Heart left ventricle (tissue), 16 donors: ENCODE data around the gene LRIG1. TPM values are rescaled to one million over a fixed set of nuclear protein-coding genes. Genes with fewer than 3 reads are reported as not detected.

Experiments used
- ATAC-seq, 4 donors: fragments of 200-7000 bp; cut with Tn5 transposase; one replicate each; pipeline ENCODE4 v1.9.1; 2020 to 2022; ENCODE audit warnings: moderate library complexity in 4 of 4, mild to moderate bottlenecking in 3 of 4, moderate number of reproducible peaks in 1 of 4
- DNase-seq, 5 donors: peaks; one replicate each; pipeline ENCODE4 v3.0.0-alpha.2; 2020
- H3K27ac ChIP-seq, 12 donors: fragments of 200-600 bp; sonication (generic) in 4 of 12; one replicate each; pipeline versions ENCODE4 v1.5.0 to v1.8.0; 2016 to 2022; ENCODE audit warnings: mild to moderate bottlenecking in 2 of 12
- H3K27me3 ChIP-seq, 9 donors: fragments of 200-600 bp; sonication (generic) in 2 of 9; one replicate each; pipeline versions ENCODE4 v1.5.1 to v1.8.0; 2016 to 2022; ENCODE audit warnings: mild to moderate bottlenecking in 3 of 9
- H3K36me3 ChIP-seq, 9 donors: fragments of 200-600 bp; sonication (generic) in 2 of 9; one replicate each; pipeline versions ENCODE4 v1.5.0 to v1.8.0; 2018 to 2022; ENCODE audit warnings: mild to moderate bottlenecking in 2 of 9
- H3K4me1 ChIP-seq, 12 donors: fragments of 200-600 bp; sonication (generic) in 4 of 12; one replicate each; pipeline versions ENCODE4 v1.5.0 to v1.8.0; 2016 to 2022; ENCODE audit warnings: mild to moderate bottlenecking in 3 of 12
- H3K4me3 ChIP-seq, 12 donors: fragments of 200-600 bp; sonication (generic) in 4 of 12; one replicate each; pipeline versions ENCODE4 v1.5.0 to v1.8.0; 2017 to 2022; ENCODE audit warnings: mild to moderate bottlenecking in 9 of 12, moderate library complexity in 4 of 12
- H3K9me3 ChIP-seq, 12 donors: fragments of 200-600 bp; sonication (generic) in 4 of 12; one replicate each; pipeline versions ENCODE4 v1.5.0 to v1.8.0; 2016 to 2022; ENCODE audit warnings: mild to moderate bottlenecking in 1 of 12
- POLR2A ChIP-seq, 2 donors: fragments of 450-650 bp; IDR thresholded peaks; one replicate each; pipeline ENCODE4 v1.6.1; 2017; ENCODE audit warnings: antibody characterized with exemption in 2 of 2, mild to moderate bottlenecking in 2 of 2, moderate library complexity in 2 of 2
- WGBS, 4 donors: extraction: QIAGEN DNeasy Blood & Tissue Kit in 2 of 4; methylation state at CpG; one replicate each; pipeline versions ENCODE4 v1.1.5 to v1.1.7; 2013 to 2018; 5-methylcytosine and 5-hydroxymethylcytosine counted together
- intact Hi-C, 10 donors: fragments of 100-400 bp; cut with DNase I; formaldehyde crosslinking; loops; one replicate each; pipeline versions ENCODE4 v1.11.1 to v1.14.2; 2022
- polyA plus RNA-seq, 2 donors: library from polyadenylated mRNA; stranded (reverse); fragments of 200-250 nt; gene quantifications; one replicate each; pipeline ENCODE4 v1.2.3, GENCODE V29; 2013
- total RNA-seq, 9 donors: library from RNA; depleted of rRNA in 2 of 9; stranded (reverse); fragments of >200 nt in 2 of 9; fragmentation: NEBNext Ultra II Directional in 3 of 9; extraction: Animal tissue kit (Norgen Biotek cat#: 25700) in 3 of 9; gene quantifications; one replicate each; pipeline versions ENCODE4 v1.1.0 to v1.2.4, GENCODE V29; 2016 to 2023
- TF ChIP-seq, protein P1 (sequence below), 12 donors: fragments of 200-600 bp; sonication (generic) in 4 of 12; IDR thresholded peaks; one replicate each; pipeline versions ENCODE4 v1.5.0 to v1.8.0; 2018 to 2022; ENCODE audit warnings: antibody characterized with exemption in 12 of 12, mild to moderate bottlenecking in 5 of 12
- donor health status: ischemic (EF 13 %, LVEDD 7.1; RV severe dilation, severe dysfunction).
- donor health status: healthy with polysubstance abuse.
- donor health status: DM: no; HTN: yes; CAD: no.
- donor health status: DM: no; HTN: no; CAD: no.
- donor health status: ischemic (EF 25% LVEDD 6.9; RV normal size, moderate dysfunction).
- donor health status: ischemic (EF 25% LVEDD 5.7; RV mildly dilated, moderate dysfunction).
- donor health status: healthy.
- donor health status: DM: yes; HTN: yes; CAD: no.
- donor health status: ischemic (EF 35%, LVEDD 5.7; RV mildly dilated, moderate dysfunction).
- donor health status: nonischemic (EF 11% LVEDD 7.7; RV severe dilation, severe dysfunction).
- donor health status: DM: yes; HTN: yes; CAD: no.
- donor health status: PGD.
- donor health status: ischemic (EF 29% LVEDD 5.4; RV normal size, mild dysfunction).
- donor health status: nonischemic (EF 23%, LVEDD 6.1; RV moderate dilation, normal function).

The LRIG1 gene
- total and polyA plus RNA-seq, 11 donors: 42.3 to 161 (median 88.8) TPM

- intact Hi-C loops: no loop called here
- peaks cover 6 to 76% (median 55%) of the 10 kb centered on the region in 12 donors for H3K4me1 ChIP-seq
- 24 to 33% (median 26%) methylated on average over 13 of the region's 13 CpGs for WGBS, 4 donors
Measured at GRCh38 chr3:66442254-66443117, 58.3 kb downstream of the LRIG1 start.

DNA sequence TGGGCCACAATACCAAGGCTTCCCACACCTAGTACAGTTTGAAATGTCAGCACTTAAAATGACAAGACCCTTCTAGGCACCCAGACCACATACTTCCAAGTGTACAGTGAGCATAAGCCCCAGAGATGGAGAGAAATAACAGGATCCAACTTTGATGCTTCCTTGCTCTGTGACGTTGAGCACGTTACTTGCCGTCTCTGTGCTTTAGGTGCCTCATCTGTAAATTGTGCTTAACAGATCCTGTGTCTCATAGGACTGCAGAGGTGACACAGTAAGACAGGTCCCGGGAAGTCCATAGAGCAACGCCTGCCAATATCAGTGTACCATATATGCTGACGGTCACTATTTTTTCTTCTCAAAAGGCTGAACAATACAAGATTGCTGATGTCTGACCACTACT, 59.1 kb downstream of the LRIG1 start:
- intact Hi-C loops: no loop called here
- Histone ChIP-seq H3K27ac (peak overlapping the region in 11 of 12 donors; percentile 35 to 84 (median 70)), H3K4me3 (no peak overlapping the region), H3K27me3 (no peaks in the 10 kb centered on the region), H3K4me1 (peaks cover 6 to 83% (median 56%) of the 10 kb centered on the region in 12 donors), H3K9me3 (no peaks in the 10 kb centered on the region), H3K36me3 (no peaks in the 10 kb centered on the region)
- ATAC-seq (no peak), DNase-seq (no peak)
- 89 to 95% (median 89%) methylated on average over 6 of the region's 6 CpGs for WGBS, 4 donors
- TF ChIP-seq, protein P1, sequence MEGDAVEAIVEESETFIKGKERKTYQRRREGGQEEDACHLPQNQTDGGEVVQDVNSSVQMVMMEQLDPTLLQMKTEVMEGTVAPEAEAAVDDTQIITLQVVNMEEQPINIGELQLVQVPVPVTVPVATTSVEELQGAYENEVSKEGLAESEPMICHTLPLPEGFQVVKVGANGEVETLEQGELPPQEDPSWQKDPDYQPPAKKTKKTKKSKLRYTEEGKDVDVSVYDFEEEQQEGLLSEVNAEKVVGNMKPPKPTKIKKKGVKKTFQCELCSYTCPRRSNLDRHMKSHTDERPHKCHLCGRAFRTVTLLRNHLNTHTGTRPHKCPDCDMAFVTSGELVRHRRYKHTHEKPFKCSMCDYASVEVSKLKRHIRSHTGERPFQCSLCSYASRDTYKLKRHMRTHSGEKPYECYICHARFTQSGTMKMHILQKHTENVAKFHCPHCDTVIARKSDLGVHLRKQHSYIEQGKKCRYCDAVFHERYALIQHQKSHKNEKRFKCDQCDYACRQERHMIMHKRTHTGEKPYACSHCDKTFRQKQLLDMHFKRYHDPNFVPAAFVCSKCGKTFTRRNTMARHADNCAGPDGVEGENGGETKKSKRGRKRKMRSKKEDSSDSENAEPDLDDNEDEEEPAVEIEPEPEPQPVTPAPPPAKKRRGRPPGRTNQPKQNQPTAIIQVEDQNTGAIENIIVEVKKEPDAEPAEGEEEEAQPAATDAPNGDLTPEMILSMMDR (IDR thresholded peaks at IDR 0.05): no peak
- no peak for TF ChIP-seq POLR2A (IDR thresholded peaks at IDR 0.05)

More at GRCh38 chr3:66442254-66443117, 58.3 kb downstream of the LRIG1 start:
- Histone ChIP-seq H3K27ac (peak overlapping the region; percentile 14 to 84 (median 74)), H3K9me3 (no peaks in the 10 kb centered on the region), H3K4me3 (peak overlapping the region in 9 of 12 donors; percentile 0 to 18 (median 12)), H3K36me3 (peaks cover 0 to 6% (median 0%) of the 10 kb centered on the region in 9 donors), H3K27me3 (no peaks in the 10 kb centered on the region)
- peak; percentile 73 to 85 (median 82) for DNase-seq
- TF ChIP-seq, protein P1 (IDR thresholded peaks at IDR 0.05): no peak
- TF ChIP-seq POLR2A (IDR thresholded peaks at IDR 0.05): no peak
- ATAC-seq: peak; percentile 74 to 89 (median 86)

DNA sequence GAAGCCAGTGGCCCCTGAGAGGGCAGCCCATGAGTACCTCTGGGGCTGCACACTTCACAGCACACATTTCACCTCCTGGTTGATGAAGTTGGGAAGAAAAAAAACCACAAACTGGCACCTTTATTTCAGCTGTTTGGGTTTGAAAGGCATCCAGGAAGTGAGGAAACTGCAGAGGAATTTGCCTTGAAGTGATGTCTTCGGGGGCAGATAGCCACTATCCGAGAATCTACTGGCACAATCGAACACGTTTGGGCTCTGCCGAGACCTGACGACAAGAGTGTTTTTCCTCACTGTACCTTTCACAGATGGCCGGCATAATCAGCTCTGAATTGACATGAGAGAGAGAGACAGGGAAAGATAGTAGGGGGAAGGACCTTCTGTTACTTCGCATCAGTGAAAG, 59.7 kb downstream of the LRIG1 start:
- Histone ChIP-seq H3K9me3 (no peaks in the 10 kb centered on the region), H3K4me1 (peaks cover 12 to 89% (median 60%) of the 10 kb centered on the region in 12 donors), H3K36me3 (no peaks in the 10 kb centered on the region), H3K27ac (peak overlapping the region in 10 of 12 donors; percentile 11 to 84 (median 64)), H3K4me3 (no peak overlapping the region), H3K27me3 (no peaks in the 10 kb centered on the region)
- ATAC-seq (no peak), DNase-seq (no peak)
- WGBS, 4 donors: 12 to 16% (median 14%) methylated on average over 8 of the region's 8 CpGs
- TF ChIP-seq POLR2A (IDR thresholded peaks at IDR 0.05): no peak
- TF ChIP-seq, protein P1 (IDR thresholded peaks at IDR 0.05): no peak
- intact Hi-C loops: no loop called here

GRCh38 chr3:66439666-66440344, 61.0 kb downstream of the LRIG1 start:
- ATAC-seq (no peak), DNase-seq (no peak)
- peaks cover 13 to 92% (median 67%) of the 10 kb centered on the region in 12 donors for H3K4me1 ChIP-seq
- no peaks in the 10 kb centered on the region for H3K9me3 ChIP-seq
- no peaks in the 10 kb centered on the region for H3K36me3 ChIP-seq
- H3K4me3 ChIP-seq: no peak overlapping the region
- intact Hi-C loops: no loop called here
- H3K27me3 ChIP-seq: no peaks in the 10 kb centered on the region
- 66 to 72% (median 67%) methylated on average over 7 of the region's 7 CpGs for WGBS, 4 donors
- H3K27ac ChIP-seq: peak overlapping the region in 4 of 12 donors; percentile 11 to 84 (median 54)
- TF ChIP-seq POLR2A (IDR thresholded peaks at IDR 0.05): no peak
- TF ChIP-seq, protein P1 (IDR thresholded peaks at IDR 0.05): no peak
